NB4 (cell line): ENCODE results near the gene EIF4G3.

Source experiments
- POLR2A ChIP-seq: IDR thresholded peaks from 2 replicates; pipeline ENCODE4 v1.6.1; 2011; ENCODE audit warnings: mild to moderate bottlenecking; ENCODE audit not compliant: insufficient read length; ENCODE audit errors: extremely low read depth
- TF ChIP-seq, protein P1 (sequence below): IDR thresholded peaks from one replicate; pipeline ENCODE4 v1.5.1; 2012; ENCODE audit warnings: low read depth, low read length

DNA sequence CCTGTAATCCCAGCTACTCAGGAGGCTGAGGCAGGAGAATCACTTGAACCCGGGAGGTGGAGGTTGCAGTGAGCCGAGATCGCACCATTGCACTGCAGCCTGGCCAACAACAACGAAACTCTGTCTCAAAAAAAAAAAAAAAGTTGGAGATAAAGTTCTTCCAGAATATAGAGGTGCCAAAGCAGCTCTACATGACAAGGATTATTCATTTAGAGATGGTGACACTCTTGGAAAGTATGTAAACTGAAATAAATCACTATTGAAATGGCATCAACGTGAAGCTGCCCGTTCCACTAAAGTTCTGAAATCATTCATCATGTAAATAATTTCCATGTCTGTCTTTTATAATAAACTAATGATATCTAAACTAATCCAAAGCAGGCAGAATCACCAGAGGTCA, 14.9 kb downstream of the EIF4G3 start:
- TF ChIP-seq, protein P1, sequence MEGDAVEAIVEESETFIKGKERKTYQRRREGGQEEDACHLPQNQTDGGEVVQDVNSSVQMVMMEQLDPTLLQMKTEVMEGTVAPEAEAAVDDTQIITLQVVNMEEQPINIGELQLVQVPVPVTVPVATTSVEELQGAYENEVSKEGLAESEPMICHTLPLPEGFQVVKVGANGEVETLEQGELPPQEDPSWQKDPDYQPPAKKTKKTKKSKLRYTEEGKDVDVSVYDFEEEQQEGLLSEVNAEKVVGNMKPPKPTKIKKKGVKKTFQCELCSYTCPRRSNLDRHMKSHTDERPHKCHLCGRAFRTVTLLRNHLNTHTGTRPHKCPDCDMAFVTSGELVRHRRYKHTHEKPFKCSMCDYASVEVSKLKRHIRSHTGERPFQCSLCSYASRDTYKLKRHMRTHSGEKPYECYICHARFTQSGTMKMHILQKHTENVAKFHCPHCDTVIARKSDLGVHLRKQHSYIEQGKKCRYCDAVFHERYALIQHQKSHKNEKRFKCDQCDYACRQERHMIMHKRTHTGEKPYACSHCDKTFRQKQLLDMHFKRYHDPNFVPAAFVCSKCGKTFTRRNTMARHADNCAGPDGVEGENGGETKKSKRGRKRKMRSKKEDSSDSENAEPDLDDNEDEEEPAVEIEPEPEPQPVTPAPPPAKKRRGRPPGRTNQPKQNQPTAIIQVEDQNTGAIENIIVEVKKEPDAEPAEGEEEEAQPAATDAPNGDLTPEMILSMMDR: no peak
- no peak for TF ChIP-seq POLR2A
